Tibial nerve (tissue), 3 donors: Measurements from ENCODE around the gene OOSP2.

Experiments
- CTCF ChIP-seq, 5 experiments: fragments of 200-600 bp in 3 of 5; fragments of 450-650 bp in 2 of 5; sonication (generic) in 3 of 5; IDR thresholded peaks; one replicate each; pipeline ENCODE4 v1.5.1; 2016 to 2019; ENCODE audit warnings: antibody characterized with exemption in 5 of 5, mild to moderate bottlenecking in 3 of 5, moderate library complexity in 2 of 5
- POLR2A ChIP-seq, 2 donors: fragments of 450-650 bp; IDR thresholded peaks; one replicate each; pipeline ENCODE4 v1.6.1; 2017; ENCODE audit warnings: antibody characterized with exemption in 2 of 2, mild to moderate bottlenecking in 2 of 2, moderate library complexity in 2 of 2

- no peak for TF ChIP-seq POLR2A (IDR thresholded peaks at IDR 0.05)
- no peak for TF ChIP-seq CTCF (IDR thresholded peaks at IDR 0.05)
Observed at GRCh38 chr11:60088364-60088763, 48.2 kb downstream of the OOSP2 start, which contains the start of gene MS4A2.
